Ovary (tissue), 9 donors: ENCODE measurements around the gene NKAIN2. TPM values are rescaled to one million over a fixed set of nuclear protein-coding genes. Genes with fewer than 3 reads are reported as not detected.

Source experiments
- DNase-seq, 5 donors: peaks; one replicate each; pipeline ENCODE4 v3.0.0-alpha.2; 2019 to 2020
- H3K27ac ChIP-seq, 2 donors: fragments of 200-600 bp; one replicate each; pipeline versions ENCODE4 v1.5.1 to v1.8.0; 2019 to 2022
- H3K27me3 ChIP-seq: fragments of 200-600 bp; one replicate; pipeline ENCODE4 v1.8.0; 2022
- H3K36me3 ChIP-seq: fragments of 200-600 bp; sonication (generic); one replicate; pipeline ENCODE4 v1.5.1; 2019
- H3K4me1 ChIP-seq: one replicate; pipeline ENCODE4 v1.8.1; 2013; ENCODE audit warnings: mild to moderate bottlenecking, moderate library complexity; ENCODE audit not compliant: insufficient read depth
- H3K4me3 ChIP-seq: fragments of 200-600 bp; sonication (generic); one replicate; pipeline ENCODE4 v1.5.1; 2017
- H3K9me3 ChIP-seq, 2 donors: fragments of 200-600 bp in 1 of 2; sonication (generic) in 1 of 2; one replicate each; pipeline versions ENCODE4 v1.5.1 to v1.8.1; 2013 to 2019; ENCODE audit warnings: mild to moderate bottlenecking in 1 of 2, moderate library complexity in 1 of 2
- EP300 ChIP-seq: sonication (generic); formaldehyde crosslinking; IDR thresholded peaks from one replicate; pipeline ENCODE4 v1.6.1; 2017; ENCODE audit warnings: antibody characterized with exemption
- POLR2A ChIP-seq: fragments of 450-650 bp; IDR thresholded peaks from one replicate; pipeline ENCODE4 v1.6.1; 2017; ENCODE audit warnings: antibody characterized with exemption, mild to moderate bottlenecking, moderate library complexity
- WGBS, 3 donors: extraction: QIAGEN DNeasy Blood & Tissue Kit in 1 of 3; methylation state at CpG; one replicate each; pipeline versions ENCODE4 v1.1.5 to v1.1.7; 2013 to 2017; 5-methylcytosine and 5-hydroxymethylcytosine counted together
- intact Hi-C, 4 donors: fragments of 100-400 bp; cut with DNase I; formaldehyde crosslinking; loops; one replicate each; pipeline versions ENCODE4 v1.11.0 to v1.15.1; 2022 to 2023
- polyA plus RNA-seq, 2 donors: library from polyadenylated mRNA; stranded (reverse); fragments of 200-250 nt in 1 of 2; fragments of 350-450 nt in 1 of 2; fragmentation: Illumina TruSeq in 1 of 2; extraction: RNeasy Lipid Tissue Mini Kit (QIAGEN cat#74804) in 1 of 2; gene quantifications; one replicate each; pipeline ENCODE4 v1.2.3, GENCODE V29; 2013 to 2014
- total RNA-seq, 7 donors: library from RNA; depleted of rRNA in 2 of 7; stranded (reverse); fragments of >200 nt in 2 of 7; fragmentation: NEBNext Ultra II Directional in 3 of 7; extraction: Animal tissue kit (Norgen Biotek cat#: 25700) in 3 of 7; gene quantifications; one replicate each; pipeline versions ENCODE4 v1.1.0 to v1.2.4, GENCODE V29; 2016 to 2023
- TF ChIP-seq, protein P1 (sequence below), 3 donors: fragments of 450-650 bp in 2 of 3; fragments of 200-600 bp in 1 of 3; IDR thresholded peaks; one replicate each; pipeline versions ENCODE4 v1.5.1 to v1.8.0; 2016 to 2022; ENCODE audit warnings: antibody characterized with exemption in 3 of 3, mild to moderate bottlenecking in 1 of 3
- donor health status: DM: no; HTN: no; CAD: no; lungs with moderate emphysema.
- donor health status: DM: no; HTN: no; CAD: no.
- donor health status: Bipolar disorder and iron deficiency.
- donor health status: DM: yes; HTN: yes; CAD: no.
- donor health status: DM: no; HTN: no; CAD: no.
- donor health status: DM: yes; HTN: yes; CAD: no.

NKAIN2 gene
- total and polyA plus RNA-seq, 9 donors = 0.13 to 1.0 (median 0.40) TPM; not detected in 4

DNA sequence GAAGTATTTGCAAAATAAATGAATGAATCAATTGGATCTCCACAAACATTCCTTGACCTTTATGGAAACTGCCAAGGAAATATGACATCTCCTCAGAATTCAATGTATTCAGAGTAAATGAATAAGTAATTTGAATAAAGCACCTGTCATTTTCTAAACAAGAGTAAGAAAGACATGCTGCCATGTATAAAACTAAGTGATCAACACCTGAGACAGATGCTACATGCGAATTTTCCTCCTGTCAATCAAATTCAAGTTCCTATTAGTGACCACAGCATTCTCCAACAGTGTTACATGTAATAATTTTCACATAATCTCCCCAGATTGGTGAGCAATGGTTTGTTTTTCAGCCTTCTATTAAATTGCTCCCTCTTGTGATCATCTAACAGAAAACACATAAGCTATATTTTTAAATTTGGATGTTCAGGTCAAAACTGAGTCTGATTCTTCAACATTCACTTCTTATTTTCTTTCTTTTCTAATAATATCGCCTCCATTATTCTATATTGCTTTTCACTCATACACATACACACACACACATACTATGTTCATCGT lies 995.4 kb downstream of the NKAIN2 start:
- 88 to 92% (median 92%) methylated on average over 3 of the region's 3 CpGs for WGBS, 3 donors
- intact Hi-C loops = no loop called here
- no peak for TF ChIP-seq EP300
- TF ChIP-seq POLR2A = no peak
- TF ChIP-seq, protein P1, sequence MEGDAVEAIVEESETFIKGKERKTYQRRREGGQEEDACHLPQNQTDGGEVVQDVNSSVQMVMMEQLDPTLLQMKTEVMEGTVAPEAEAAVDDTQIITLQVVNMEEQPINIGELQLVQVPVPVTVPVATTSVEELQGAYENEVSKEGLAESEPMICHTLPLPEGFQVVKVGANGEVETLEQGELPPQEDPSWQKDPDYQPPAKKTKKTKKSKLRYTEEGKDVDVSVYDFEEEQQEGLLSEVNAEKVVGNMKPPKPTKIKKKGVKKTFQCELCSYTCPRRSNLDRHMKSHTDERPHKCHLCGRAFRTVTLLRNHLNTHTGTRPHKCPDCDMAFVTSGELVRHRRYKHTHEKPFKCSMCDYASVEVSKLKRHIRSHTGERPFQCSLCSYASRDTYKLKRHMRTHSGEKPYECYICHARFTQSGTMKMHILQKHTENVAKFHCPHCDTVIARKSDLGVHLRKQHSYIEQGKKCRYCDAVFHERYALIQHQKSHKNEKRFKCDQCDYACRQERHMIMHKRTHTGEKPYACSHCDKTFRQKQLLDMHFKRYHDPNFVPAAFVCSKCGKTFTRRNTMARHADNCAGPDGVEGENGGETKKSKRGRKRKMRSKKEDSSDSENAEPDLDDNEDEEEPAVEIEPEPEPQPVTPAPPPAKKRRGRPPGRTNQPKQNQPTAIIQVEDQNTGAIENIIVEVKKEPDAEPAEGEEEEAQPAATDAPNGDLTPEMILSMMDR (IDR thresholded peaks at IDR 0.05) = no peak
- no peaks in the 10 kb centered on the region for H3K4me1 ChIP-seq
- no peaks in the 10 kb centered on the region for H3K9me3 ChIP-seq
- H3K36me3 ChIP-seq = no peaks in the 10 kb centered on the region
- H3K4me3 ChIP-seq = no peak overlapping the region
- DNase-seq = no peak
- no peak overlapping the region for H3K27ac ChIP-seq
- H3K27me3 ChIP-seq = no peaks in the 10 kb centered on the region

DNA sequence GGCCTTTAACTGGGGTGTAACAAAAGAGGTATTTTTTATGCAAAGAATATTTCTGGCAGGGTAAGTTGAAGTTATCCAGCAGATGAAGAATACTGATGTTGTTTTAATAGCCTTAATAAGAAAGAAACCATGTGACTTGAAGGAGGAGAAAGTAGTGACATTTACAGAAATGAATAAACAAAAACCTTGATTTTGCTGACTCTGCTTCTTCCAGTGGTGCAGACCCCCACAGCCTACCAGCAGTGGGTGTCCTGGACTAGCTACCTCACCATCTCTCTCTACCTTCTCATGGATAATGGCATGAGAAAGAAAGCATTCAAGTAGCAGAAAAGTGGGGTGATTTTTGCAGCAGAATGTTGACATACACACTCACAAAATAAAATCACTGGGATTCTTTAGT lies 996.0 kb downstream of the NKAIN2 start:
- TF ChIP-seq, protein P1 (IDR thresholded peaks at IDR 0.05) = no peak
- TF ChIP-seq POLR2A (no peak), EP300 (no peak)
- Histone ChIP-seq H3K36me3 (no peaks in the 10 kb centered on the region), H3K9me3 (no peaks in the 10 kb centered on the region), H3K27ac (no peak overlapping the region), H3K4me1 (no peaks in the 10 kb centered on the region), H3K27me3 (no peaks in the 10 kb centered on the region), H3K4me3 (no peak overlapping the region)
- no peak for DNase-seq
- intact Hi-C loops = no loop called here

DNA sequence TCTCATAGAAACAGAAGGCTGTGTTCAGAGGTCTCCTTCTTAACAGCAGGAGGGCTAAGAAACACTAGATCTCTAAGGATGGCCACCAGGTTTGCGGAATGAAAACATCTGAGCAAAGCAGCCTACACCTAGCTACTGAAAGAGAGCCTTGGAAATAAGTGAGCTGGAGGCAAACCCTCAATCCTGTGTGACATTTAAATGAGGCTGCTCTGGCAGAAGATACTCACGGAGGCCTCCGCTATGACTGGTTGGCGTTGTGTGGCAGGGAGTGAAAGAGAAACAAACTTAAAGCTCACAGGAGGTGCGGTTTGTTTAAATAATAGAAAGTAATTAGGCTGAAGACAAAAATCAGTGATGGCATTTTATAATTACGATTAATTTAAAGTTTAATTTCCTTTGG lies 996.6 kb downstream of the NKAIN2 start:
- DNase-seq = no peak
- Histone ChIP-seq H3K4me1 (no peaks in the 10 kb centered on the region), H3K36me3 (no peaks in the 10 kb centered on the region), H3K27ac (no peak overlapping the region), H3K4me3 (no peak overlapping the region), H3K27me3 (no peaks in the 10 kb centered on the region), H3K9me3 (no peaks in the 10 kb centered on the region)
- 84 to 95% (median 94%) methylated on average over 6 of the region's 6 CpGs for WGBS, 3 donors
- no peak for TF ChIP-seq EP300
- TF ChIP-seq POLR2A = no peak
- TF ChIP-seq, protein P1 (IDR thresholded peaks at IDR 0.05) = no peak
- intact Hi-C loops = no loop called here

DNA sequence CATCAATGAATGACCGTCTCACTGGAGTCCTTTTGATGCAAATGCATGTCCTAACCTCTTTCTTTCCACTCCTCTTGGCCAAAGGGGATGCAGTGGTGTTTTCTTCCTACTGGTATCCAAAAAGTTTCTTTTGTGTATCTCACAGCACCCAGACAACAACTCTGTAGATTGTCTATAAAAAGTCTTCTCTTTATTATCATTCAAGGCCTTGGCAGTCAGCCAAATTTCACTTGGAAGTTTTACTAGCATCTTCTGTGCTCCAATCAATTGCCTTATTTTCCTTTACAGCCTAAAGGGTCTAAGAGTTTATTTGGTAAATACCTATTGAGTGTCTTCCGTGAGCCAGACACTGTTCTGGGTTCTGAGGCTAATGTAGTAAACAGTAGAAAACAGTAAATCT lies 1008.4 kb downstream of the NKAIN2 start:
- WGBS, 3 donors = 40 to 57% (median 47%) methylated on average over 2 of the region's 2 CpGs
- Histone ChIP-seq H3K27me3 (no peaks in the 10 kb centered on the region), H3K36me3 (no peaks in the 10 kb centered on the region), H3K27ac (no peak overlapping the region), H3K4me3 (no peak overlapping the region), H3K4me1 (no peaks in the 10 kb centered on the region), H3K9me3 (no peaks in the 10 kb centered on the region)
- TF ChIP-seq, protein P1 (IDR thresholded peaks at IDR 0.05) = no peak
- TF ChIP-seq POLR2A = no peak
- TF ChIP-seq EP300 = no peak
- DNase-seq = no peak
- intact Hi-C loops = no loop called here
